ENCODE data around the gene CROCC.

DNA sequence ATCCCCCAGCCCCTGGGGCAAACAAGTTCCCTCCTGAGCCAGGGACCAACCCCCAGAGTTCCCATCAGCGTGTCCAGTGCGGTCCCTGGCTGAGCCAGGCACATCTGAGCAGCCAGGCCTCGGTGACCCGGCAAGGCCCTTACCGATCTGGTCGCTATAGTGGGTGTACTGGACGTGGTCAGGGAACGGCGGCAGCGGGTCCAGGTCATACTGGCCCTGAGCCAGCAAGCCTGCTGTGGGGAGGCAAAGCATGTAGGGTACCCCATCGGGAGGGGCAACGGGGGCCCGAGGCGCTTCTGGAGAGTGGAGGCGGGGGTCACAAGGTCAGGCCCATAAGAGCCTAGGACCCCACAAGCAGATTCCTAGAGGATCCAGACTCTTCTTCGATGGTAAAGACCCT is 55.2 kb downstream of the CROCC start:
- TF ChIP-seq, protein P1, sequence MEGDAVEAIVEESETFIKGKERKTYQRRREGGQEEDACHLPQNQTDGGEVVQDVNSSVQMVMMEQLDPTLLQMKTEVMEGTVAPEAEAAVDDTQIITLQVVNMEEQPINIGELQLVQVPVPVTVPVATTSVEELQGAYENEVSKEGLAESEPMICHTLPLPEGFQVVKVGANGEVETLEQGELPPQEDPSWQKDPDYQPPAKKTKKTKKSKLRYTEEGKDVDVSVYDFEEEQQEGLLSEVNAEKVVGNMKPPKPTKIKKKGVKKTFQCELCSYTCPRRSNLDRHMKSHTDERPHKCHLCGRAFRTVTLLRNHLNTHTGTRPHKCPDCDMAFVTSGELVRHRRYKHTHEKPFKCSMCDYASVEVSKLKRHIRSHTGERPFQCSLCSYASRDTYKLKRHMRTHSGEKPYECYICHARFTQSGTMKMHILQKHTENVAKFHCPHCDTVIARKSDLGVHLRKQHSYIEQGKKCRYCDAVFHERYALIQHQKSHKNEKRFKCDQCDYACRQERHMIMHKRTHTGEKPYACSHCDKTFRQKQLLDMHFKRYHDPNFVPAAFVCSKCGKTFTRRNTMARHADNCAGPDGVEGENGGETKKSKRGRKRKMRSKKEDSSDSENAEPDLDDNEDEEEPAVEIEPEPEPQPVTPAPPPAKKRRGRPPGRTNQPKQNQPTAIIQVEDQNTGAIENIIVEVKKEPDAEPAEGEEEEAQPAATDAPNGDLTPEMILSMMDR (IDR thresholded peaks at IDR 0.05): no peak
- TF ChIP-seq POLR2A (IDR thresholded peaks at IDR 0.05): no peak

Data from uterus (tissue), 2 donors.